ENCODE results near the gene PLTP. TPM values are rescaled to one million over a fixed set of nuclear protein-coding genes. Genes with fewer than 3 reads are reported as not detected.

PLTP gene
- total and polyA plus RNA-seq, 2 donors (not counting 3 experiments of a cell fraction or from before 2014, with no cell fraction given) = 62.1 to 118 TPM

- no TSS peak for BruUV-seq (replicated peaks)
- peak overlapping the region; percentile 93 for H2AFZ ChIP-seq (ENCODE audit: low read depth, low read length)
- no peaks in the 10 kb centered on the region for H3K9me3 ChIP-seq (replicated peaks; ENCODE audit: control insufficient read depth, insufficient read depth, low read length)
- DNase-seq (ENCODE audit: low read depth, low spot score) = peak; percentile 33
- no peaks in the 10 kb centered on the region for H3K36me3 ChIP-seq (ENCODE audit: control insufficient read depth in 2 of 2, extremely low read depth in 1 of 2, insufficient read depth in 2 of 2, low read length in 2 of 2)
- no peaks in the 10 kb centered on the region for H4K20me1 ChIP-seq (replicated peaks; ENCODE audit: control insufficient read depth, extremely low read depth, insufficient read depth, low read length)
- no peak overlapping the region for H3K9ac ChIP-seq (replicated peaks; ENCODE audit: extremely low read depth, insufficient read depth, low read length)
- no peaks in the 10 kb centered on the region for H3K9me1 ChIP-seq (replicated peaks; ENCODE audit: control insufficient read depth, extremely low read depth, insufficient read depth, low read length)
- H3K4me1 ChIP-seq (ENCODE audit: control insufficient read depth, extremely low read depth, insufficient read depth, low read length) = peaks cover 26% of the 10 kb centered on the region
- intact Hi-C loops (cut with micrococcal nuclease) (loop anchor here (10.0 kb wide), 1 partner anchor 573 kb away; the partner anchor contains the start of gene SDC4), dilution Hi-C loops (cut with MboI; ENCODE audit: extremely low pct_ligation_motif_present, low sequenced_read_pairs) (no loop called here)
- H3K4me2 ChIP-seq (ENCODE audit: insufficient read depth, low read length) = no peak overlapping the region
- ChIA-PET CTCF (interaction anchor here (1.8 to 2.8 kb wide), 2 partner anchors 10 to 16 kb away, joined by 6 to 19 read pairs; partner anchors contain the start of gene PCIF1), POLR2A (no interaction called here)
- no peak overlapping the region for H3K27ac ChIP-seq (ENCODE audit: insufficient read depth, low read depth, low read length)
- no peak for TF ChIP-seq CTCF (IDR thresholded peaks at IDR 0.05; ENCODE audit: extremely low read depth in 1 of 2, insufficient read depth in 1 of 2, low read depth in 1 of 2, low read length in 2 of 2)
- no peak for TF ChIP-seq JUN (IDR thresholded peaks at IDR 0.05; ENCODE audit: borderline replicate concordance, insufficient read depth, insufficient read length, low read depth)
- no peak for TF ChIP-seq POLR2AphosphoS5 (IDR thresholded peaks at IDR 0.05; ENCODE audit: insufficient read depth, low read depth, low read length)
- TF ChIP-seq EZH2 (IDR thresholded peaks at IDR 0.05; ENCODE audit: borderline replicate concordance, low read depth, low read length, severe bottlenecking) = no peak
- TF ChIP-seq MYC (IDR thresholded peaks at IDR 0.05; ENCODE audit: low read depth, low read length) = no peak
- TF ChIP-seq MAX (IDR thresholded peaks at IDR 0.05; ENCODE audit: insufficient read depth, insufficient read length) = no peak
- no peak for TF ChIP-seq POLR2A (IDR thresholded peaks at IDR 0.05; ENCODE audit: low read depth, low read length)
- TF ChIP-seq FOS (IDR thresholded peaks at IDR 0.05; ENCODE audit: borderline replicate concordance, insufficient read depth, low read length) = no peak
- no peak for TF ChIP-seq GATA2 (IDR thresholded peaks at IDR 0.05; ENCODE audit: insufficient read depth, insufficient read length, low read depth, low read length)
- no peaks in the 10 kb centered on the region for H3K79me2 ChIP-seq (ENCODE audit: control insufficient read depth, insufficient read depth, low read length)
- H3K27me3 ChIP-seq (ENCODE audit: control insufficient read depth in 2 of 2, insufficient read depth in 2 of 2, low read length in 2 of 2) = no peaks in the 10 kb centered on the region
- H3K4me3 ChIP-seq (replicated peaks in 1 of 3; ENCODE audit: insufficient read depth in 1 of 3, low read depth in 1 of 3, low read length in 3 of 3) = no peak overlapping the region
- peak; percentile 28 for FAIRE-seq
These were observed 6.3 kb upstream of the PLTP start for GRCh38 chr20:45918182-45918737.
